IgD-negative memory B cell (primary cell): Measurements from ENCODE around the gene FKBP7. TPM values are rescaled to one million over a fixed set of nuclear protein-coding genes. Genes with fewer than 3 reads are reported as not detected.
"Not testable (repeated sequence)": the region's sequence is repeated elsewhere in the genome, so short reads cannot be mapped to it uniquely, and the experiment has no call there.

Experiments used
- H3K27ac Mint-ChIP-seq, 3 donors: one replicate each; pipeline ENCODE4 v1.8.0; 2020 to 2022; ENCODE audit warnings: mild to moderate bottlenecking in 3 of 3, mixed read lengths in 3 of 3, moderate library complexity in 1 of 3
- H3K27me3 Mint-ChIP-seq: one replicate; pipeline ENCODE4 v1.8.0; 2021; ENCODE audit warnings: mixed read lengths
- H3K36me3 Mint-ChIP-seq: one replicate; pipeline ENCODE4 v1.8.0; 2020; ENCODE audit warnings: mild to moderate bottlenecking, mixed read lengths
- H3K4me1 Mint-ChIP-seq, 3 donors: one replicate each; pipeline ENCODE4 v1.8.0; 2020 to 2022; ENCODE audit warnings: mixed read lengths in 3 of 3, mild to moderate bottlenecking in 1 of 3
- H3K4me3 Mint-ChIP-seq, 4 donors: one replicate each; pipeline ENCODE4 v1.8.0; 2020 to 2022; ENCODE audit warnings: mild to moderate bottlenecking in 4 of 4, mixed read lengths in 4 of 4, moderate library complexity in 3 of 4
- H3K9me3 Mint-ChIP-seq, 3 donors: one replicate each; pipeline ENCODE4 v1.8.0; 2020 to 2021; ENCODE audit warnings: mixed read lengths in 3 of 3, mild to moderate bottlenecking in 1 of 3
- polyA plus RNA-seq: library from polyadenylated mRNA; unstranded; fragments of 300-500 nt; fragmentation: Illumina TruSeq; gene quantifications from one replicate; pipeline ENCODE4 v1.2.3, GENCODE V29; 2021

FKBP7 gene, protein sequence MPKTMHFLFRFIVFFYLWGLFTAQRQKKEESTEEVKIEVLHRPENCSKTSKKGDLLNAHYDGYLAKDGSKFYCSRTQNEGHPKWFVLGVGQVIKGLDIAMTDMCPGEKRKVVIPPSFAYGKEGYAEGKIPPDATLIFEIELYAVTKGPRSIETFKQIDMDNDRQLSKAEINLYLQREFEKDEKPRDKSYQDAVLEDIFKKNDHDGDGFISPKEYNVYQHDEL
- 4.5 TPM for polyA plus RNA-seq

DNA sequence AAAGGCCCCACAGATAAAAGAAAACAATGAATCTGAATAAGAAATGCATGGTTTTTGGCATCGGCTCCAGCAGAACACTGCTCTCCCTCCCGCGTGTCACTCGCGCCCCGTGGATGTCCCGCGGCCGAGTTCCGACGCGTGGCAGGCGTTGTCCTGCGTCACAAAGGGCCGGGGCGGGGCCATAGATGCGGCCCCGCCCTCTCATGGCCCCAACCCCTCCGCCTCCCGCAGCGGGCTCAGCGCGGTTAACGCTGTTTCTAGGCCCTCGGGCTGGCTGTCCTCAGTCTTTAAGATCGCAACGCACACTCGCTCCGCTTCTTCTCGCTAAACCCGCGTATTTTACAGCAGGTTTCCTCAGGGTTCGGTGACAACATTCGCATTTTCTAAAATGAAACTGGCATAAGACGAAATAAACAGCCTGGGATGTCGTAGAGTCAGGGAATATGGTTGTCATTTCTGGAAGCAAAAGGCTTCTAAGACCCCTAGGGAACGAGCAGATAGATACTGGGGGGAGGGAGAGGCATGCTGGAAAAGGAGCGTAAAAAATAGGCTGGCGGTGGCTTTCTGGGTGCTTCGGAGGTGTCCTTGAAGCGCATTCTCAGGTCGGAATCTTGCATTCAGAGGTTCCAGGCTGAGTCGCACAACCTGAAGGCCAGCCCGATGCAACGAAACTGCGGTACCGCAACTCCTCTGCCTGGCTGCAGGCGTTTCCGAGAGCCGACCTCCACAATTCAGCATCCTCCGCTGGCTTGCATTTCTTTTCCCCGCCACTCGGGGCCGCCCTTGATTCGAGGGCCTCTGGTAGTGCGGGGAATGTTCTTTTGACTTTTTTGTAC lies at the start of gene FKBP7:
FKBP7 (minus strand) TSS at position 162 of the 836 bp plus-strand sequence; CDS start at position 61, 101 bp downstream.
- Mint-ChIP-seq H3K4me1 (peaks cover 31 to 40% (median 33%) of the 10 kb centered on the region in 3 donors), H3K9me3 (no peaks in the 10 kb centered on the region)

DNA sequence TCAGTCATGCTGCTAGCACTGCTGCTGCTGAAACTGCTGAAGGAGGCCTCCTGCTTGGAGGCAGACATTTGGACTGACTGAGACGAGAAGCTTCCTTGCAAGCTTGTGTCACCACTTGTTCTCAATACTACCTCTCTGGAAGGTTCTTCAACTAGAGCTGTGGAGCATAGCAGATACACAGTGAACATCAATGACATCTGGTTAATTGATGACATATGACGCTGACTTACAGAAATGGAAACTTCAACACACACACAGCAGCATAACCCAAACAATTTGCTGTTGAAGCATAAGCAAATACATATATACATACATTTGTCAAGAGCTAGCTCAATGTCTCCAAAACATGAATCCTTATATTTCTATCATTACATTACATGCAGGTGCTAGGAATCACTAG lies 49.2 kb upstream of the FKBP7 start:
- H3K4me1 Mint-ChIP-seq, result peaks cover 31 to 38% (median 37%) of the 10 kb centered on the region in 3 donors
- no peak overlapping the region for H3K4me3 Mint-ChIP-seq
- no peaks in the 10 kb centered on the region for H3K27me3 Mint-ChIP-seq

More for the DNA sequence above, at the start of gene FKBP7:
- no peaks in the 10 kb centered on the region for H3K36me3 Mint-ChIP-seq
- H3K4me3 Mint-ChIP-seq, result peak within 1 kb of the TSS; percentile 95 to 100 (median 98)
- peak within 1 kb of the TSS; percentile 96 to 99 (median 99) for H3K27ac Mint-ChIP-seq
- H3K27me3 Mint-ChIP-seq, result no peaks in the 10 kb centered on the region

DNA sequence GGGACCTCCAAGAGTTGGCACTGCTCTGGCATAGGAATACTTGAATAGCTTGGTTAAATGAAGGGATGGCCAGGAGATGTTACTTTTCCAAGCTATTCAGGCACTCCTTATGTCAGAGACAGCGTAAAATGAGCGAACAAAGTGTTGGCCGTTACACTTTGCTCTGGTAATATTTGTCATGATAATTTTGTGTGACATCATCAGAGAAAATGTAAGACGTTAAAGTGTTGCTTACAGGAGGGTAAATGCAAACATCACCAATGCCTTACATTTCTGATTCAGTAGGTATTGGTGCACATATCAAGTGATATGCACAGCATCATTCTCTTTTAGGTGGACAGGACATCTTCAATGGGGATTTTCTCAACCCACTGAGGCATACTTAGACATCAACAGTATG lies 47.9 kb upstream of the FKBP7 start:
- Mint-ChIP-seq H3K4me3 (peak overlapping the region in 1 of 4 donors; percentile 9), H3K4me1 (peaks cover 27 to 36% (median 35%) of the 10 kb centered on the region in 3 donors), H3K27me3 (no peaks in the 10 kb centered on the region), H3K9me3 (peaks cover 0 to 4% (median 0%) of the 10 kb centered on the region in 3 donors), H3K36me3 (peaks cover 9% of the 10 kb centered on the region), H3K27ac (peak overlapping the region in 1 of 3 donors; percentile 83)

More for the DNA sequence above, 49.2 kb upstream of the FKBP7 start:
- Mint-ChIP-seq H3K27ac (no peak overlapping the region), H3K9me3 (peaks cover 0 to 3% (median 0%) of the 10 kb centered on the region in 3 donors), H3K36me3 (peaks cover 6% of the 10 kb centered on the region)

DNA sequence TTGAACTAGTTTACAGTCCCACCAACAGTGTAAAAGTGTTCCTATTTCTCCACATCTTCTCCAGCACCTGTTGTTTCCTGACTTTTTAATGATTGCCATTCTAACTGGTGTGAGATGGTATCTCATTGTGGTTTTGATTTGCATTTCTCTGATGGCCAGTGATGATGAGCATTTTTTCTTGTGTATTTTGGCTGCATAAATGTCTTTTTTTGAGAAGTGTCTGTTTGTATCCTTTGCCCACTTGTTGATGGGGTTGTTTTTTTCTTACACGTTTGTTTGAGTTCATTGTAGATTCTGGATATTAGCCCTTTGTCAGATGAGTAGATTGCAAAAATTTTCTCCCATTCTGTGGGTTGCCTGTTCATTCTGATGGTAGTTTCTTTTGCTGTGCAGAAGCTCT lies 47.1 kb upstream of the FKBP7 start:
- H3K27me3 Mint-ChIP-seq, H3K27ac Mint-ChIP-seq, H3K4me3 Mint-ChIP-seq, H3K36me3 Mint-ChIP-seq, H3K9me3 Mint-ChIP-seq: not testable (repeated sequence)
- peaks cover 20 to 28% (median 27%) of the 10 kb centered on the region in 3 donors for H3K4me1 Mint-ChIP-seq

DNA sequence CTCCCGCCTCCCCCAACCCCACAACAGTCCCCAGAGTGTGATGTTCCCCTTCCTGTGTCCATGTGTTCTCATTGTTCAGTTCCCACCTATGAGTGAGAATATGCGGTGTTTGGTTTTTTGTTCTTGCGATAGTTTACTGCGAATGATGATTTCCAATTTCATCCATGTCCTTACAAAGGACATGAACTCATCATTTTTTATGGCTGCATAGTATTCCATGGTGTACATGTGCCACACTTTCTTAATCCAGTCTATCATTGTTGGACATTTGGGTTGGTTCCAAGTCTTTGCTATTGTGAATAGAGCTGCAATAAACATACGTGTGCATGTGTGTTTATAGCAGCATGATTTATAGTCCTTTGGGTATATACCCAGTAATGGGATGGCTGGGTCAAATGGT lies 46.6 kb upstream of the FKBP7 start:
- H3K36me3 Mint-ChIP-seq, H3K4me3 Mint-ChIP-seq, H3K9me3 Mint-ChIP-seq, H3K27ac Mint-ChIP-seq, H3K27me3 Mint-ChIP-seq: not testable (repeated sequence)
- H3K4me1 Mint-ChIP-seq, result peaks cover 17 to 25% (median 25%) of the 10 kb centered on the region in 3 donors

DNA sequence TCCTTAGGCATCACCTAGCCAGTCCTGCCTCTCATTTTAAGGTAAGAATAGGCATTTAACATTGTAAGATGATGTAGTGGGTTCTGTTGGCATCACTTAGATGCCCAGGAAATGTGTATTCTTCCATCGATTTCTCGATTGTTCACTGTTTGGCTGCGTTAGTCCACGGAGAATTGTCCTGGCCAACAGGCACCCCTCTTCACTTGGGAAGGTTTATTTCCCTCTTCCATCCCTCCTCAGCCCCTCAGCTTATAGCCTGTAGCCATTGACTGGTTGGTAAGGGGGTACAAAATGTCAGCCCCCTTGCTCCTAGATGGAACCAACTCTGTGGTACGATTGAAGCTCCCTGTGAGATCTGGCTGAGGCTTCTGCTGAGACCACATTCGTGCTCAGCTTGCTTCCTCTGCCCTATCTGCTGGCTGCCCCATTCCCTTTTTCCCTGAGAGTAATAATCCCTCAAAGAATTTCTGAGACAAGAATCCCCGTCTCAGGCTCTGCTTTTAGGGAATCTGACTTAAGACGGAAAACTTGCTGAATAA lies 45.3 kb upstream of the FKBP7 start:
- H3K27ac Mint-ChIP-seq, result peak overlapping the region; percentile 16 to 95 (median 89)
- peaks cover 7% of the 10 kb centered on the region for H3K36me3 Mint-ChIP-seq
- peaks cover 11 to 17% (median 16%) of the 10 kb centered on the region in 3 donors for H3K4me1 Mint-ChIP-seq
- peaks cover 0 to 4% (median 0%) of the 10 kb centered on the region in 3 donors for H3K9me3 Mint-ChIP-seq
- H3K4me3 Mint-ChIP-seq, result peak overlapping the region; percentile 87 to 98 (median 94)
- no peaks in the 10 kb centered on the region for H3K27me3 Mint-ChIP-seq

DNA sequence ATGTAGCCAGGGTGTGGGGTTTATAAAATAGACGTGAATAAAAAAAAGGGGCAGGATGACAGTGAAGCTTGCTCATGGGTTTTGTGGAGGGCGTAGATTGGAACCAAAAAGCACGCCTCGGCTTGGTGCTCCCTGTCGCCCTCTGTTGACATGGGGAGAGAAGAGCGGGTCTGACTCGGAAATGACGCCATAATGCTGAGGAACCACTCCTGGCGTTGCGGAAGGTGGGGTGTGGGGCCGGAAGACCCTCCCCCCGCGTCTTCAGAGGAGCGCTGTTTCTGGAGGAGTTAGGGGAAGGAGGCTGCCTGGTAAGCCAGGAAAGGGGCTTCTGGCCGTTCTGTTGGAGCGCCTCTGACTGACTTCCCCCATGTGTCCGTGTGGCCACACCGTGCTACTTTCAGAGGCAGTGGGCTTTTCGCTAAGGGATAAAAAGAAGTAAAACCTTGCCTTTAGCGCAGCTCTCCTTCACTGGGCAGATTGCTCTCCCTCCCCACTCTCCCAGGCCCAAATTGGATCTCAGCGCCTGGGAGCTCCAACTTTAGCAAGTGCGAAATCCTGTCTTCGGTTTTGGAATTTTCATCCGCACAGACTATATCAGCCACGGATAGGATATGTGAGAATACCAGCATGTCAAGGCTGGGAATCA lies 44.7 kb upstream of the FKBP7 start:
- peak overlapping the region; percentile 87 to 98 (median 94) for H3K4me3 Mint-ChIP-seq
- H3K27me3 Mint-ChIP-seq, result no peaks in the 10 kb centered on the region
- peaks cover 0 to 4% (median 0%) of the 10 kb centered on the region in 3 donors for H3K9me3 Mint-ChIP-seq
- H3K27ac Mint-ChIP-seq, result peak overlapping the region; percentile 16 to 95 (median 89)
- H3K36me3 Mint-ChIP-seq, result peaks cover 7% of the 10 kb centered on the region
- peaks cover 10 to 17% (median 13%) of the 10 kb centered on the region in 3 donors for H3K4me1 Mint-ChIP-seq

DNA sequence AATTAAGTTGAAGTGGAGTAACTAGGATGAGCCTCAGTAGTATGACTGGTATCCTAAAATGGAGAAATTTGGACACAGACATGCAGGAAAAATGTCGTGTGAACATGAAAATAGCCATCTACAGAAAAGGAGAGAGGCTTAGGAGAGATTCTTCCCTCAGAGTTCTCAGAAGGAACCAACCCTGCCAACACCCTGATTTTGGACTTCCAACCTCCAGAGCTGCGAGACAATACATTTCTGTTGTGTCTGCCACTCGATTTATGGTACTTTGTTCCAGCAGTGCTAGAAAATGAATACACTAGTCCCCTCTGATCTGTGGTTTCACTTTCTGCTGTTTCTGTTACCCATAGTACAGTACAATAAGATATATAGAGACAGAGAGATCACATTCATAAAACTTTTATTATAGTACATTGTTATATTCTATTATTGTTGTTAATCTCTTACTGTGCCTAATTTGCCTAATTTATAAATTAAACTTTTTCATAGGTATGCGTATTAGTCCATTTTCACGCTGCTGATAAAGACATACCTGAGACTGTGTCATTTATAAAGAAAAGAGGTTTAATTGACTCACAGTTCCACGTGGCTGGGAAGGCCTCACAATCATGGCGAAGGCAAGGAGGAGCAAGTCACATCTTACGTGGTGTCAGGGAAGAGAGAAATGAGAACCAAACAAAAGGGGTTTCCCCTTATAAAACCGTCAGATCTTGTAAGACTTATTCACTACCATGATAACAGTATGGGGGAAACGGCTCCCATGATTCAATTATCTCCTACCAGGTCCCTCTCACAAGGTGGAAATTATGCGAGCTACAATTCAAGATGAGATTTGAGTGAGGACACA lies 43.1 kb upstream of the FKBP7 start:
- Mint-ChIP-seq H3K27me3 (no peaks in the 10 kb centered on the region), H3K27ac (peak overlapping the region in 1 of 3 donors; percentile 18), H3K4me3 (peak overlapping the region in 2 of 4 donors; percentile 14 to 71), H3K36me3 (peaks cover 9% of the 10 kb centered on the region), H3K9me3 (peaks cover 0 to 4% (median 0%) of the 10 kb centered on the region in 3 donors), H3K4me1 (peaks cover 8 to 17% (median 11%) of the 10 kb centered on the region in 3 donors)

DNA sequence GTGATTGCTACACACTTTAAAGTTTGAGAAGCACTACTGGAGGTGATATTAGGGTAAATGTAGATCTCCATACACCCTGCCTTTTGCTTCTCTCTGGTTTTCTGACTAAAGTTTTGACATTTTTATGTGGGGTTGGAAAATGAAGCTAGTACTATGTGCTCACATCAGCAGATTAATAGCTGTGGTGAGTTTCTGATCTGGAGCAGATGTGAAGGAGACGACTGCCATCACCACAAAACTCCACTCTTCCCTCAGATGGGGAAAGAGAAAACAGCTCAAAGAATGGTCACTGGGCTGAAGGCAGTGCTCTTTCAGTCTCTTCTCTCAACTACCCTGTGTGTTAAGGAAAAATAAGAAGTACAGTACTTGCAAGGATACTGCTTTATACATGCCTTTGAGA lies 39.1 kb upstream of the FKBP7 start:
- Mint-ChIP-seq H3K36me3 (peaks cover 8% of the 10 kb centered on the region), H3K27ac (no peak overlapping the region), H3K4me3 (no peak overlapping the region), H3K27me3 (no peaks in the 10 kb centered on the region), H3K9me3 (no peaks in the 10 kb centered on the region), H3K4me1 (peaks cover 0 to 3% (median under 1%) of the 10 kb centered on the region in 3 donors)

DNA sequence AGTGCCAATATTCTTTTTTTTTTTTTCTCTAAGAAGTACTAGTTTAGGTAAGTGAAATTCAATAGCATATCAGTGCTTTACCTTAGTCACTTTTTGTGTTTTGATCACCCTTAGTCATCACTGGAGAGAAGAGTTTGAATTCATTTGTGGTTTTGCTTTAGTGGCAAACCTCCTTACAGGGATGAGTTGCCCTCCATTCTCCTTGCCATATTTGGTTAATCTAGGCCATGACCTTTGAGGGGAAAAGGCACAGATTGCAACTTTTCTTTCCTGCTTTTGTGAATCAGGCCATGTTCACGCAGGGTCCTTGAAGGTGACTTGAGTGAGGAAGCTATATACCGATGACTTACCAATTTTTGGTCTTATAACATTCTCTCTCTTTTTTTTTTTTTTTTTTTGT lies 36.3 kb upstream of the FKBP7 start:
- Mint-ChIP-seq H3K36me3 (peaks cover 8% of the 10 kb centered on the region), H3K9me3 (no peaks in the 10 kb centered on the region), H3K27me3 (no peaks in the 10 kb centered on the region), H3K4me3 (no peak overlapping the region), H3K4me1 (no peaks in the 10 kb centered on the region), H3K27ac (peak overlapping the region in 1 of 3 donors; percentile 35)

DNA sequence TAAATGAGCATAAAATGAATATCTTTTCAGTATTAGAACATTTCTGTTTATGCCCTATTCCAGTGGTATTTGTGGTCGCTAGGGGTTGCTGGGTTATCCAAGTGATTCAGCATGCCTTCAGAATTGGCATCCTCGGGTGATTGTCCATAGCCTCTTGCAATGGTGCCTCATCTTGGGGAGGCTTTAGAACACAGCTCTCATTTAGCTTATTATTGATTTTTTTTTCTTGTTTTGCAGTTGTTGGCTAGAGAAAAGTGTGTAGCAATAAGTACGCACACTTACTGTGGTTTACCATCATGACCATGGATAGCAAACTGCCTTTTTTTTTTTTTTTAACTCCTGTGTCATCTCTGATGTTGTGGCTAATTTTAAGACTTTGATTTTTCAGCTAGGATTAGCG lies 35.5 kb upstream of the FKBP7 start:
- Mint-ChIP-seq H3K27ac (peak overlapping the region in 1 of 3 donors; percentile 25), H3K27me3 (no peaks in the 10 kb centered on the region), H3K36me3 (peaks cover 8% of the 10 kb centered on the region), H3K9me3 (no peaks in the 10 kb centered on the region), H3K4me3 (no peak overlapping the region), H3K4me1 (no peaks in the 10 kb centered on the region)

DNA sequence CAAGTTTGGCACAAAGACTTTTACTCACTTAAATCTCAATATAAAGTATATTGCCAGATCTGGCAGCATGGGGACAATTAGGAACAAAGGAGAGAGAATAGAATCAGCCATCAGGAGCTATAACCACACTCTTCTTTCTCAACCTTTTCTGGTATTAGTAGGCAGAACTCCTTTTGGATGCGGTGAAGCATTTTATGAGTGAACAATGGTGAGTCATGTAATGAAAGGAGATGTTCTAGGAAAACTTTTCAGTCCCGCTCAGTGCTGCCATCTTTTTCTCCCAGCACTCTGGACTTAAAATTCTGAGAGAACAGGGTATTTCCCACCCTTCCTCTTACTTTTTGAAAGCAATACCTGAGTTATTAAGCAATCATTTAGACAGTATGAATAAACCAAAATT lies 34.1 kb upstream of the FKBP7 start:
- H3K36me3 Mint-ChIP-seq, result peaks cover 5% of the 10 kb centered on the region
- no peaks in the 10 kb centered on the region for H3K27me3 Mint-ChIP-seq
- H3K4me1 Mint-ChIP-seq, result no peaks in the 10 kb centered on the region
- no peak overlapping the region for H3K4me3 Mint-ChIP-seq
- no peaks in the 10 kb centered on the region for H3K9me3 Mint-ChIP-seq
- no peak overlapping the region for H3K27ac Mint-ChIP-seq

DNA sequence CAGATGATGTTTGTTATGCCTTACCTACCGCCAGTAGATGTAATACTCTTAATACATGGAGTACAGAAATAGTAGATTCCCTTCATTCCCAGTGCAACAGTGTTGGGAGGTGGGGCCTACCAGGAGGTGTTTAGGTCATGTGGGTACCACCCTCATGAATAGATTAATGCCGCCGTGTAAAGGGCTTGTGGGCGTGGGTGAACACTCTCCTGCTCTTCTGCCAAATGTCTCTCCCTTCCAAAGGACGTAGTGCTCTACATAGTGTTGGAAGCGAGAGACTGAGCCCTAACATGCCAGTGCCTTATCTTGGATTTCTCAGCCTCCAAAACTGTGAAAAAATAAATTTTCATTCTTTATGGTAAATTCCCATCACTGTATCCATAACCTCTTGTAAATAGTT lies 32.0 kb upstream of the FKBP7 start:
- H3K27ac Mint-ChIP-seq, result no peak overlapping the region
- H3K9me3 Mint-ChIP-seq, result no peaks in the 10 kb centered on the region
- no peaks in the 10 kb centered on the region for H3K4me1 Mint-ChIP-seq
- no peak overlapping the region for H3K4me3 Mint-ChIP-seq
- H3K36me3 Mint-ChIP-seq, result peaks cover 5% of the 10 kb centered on the region
- no peaks in the 10 kb centered on the region for H3K27me3 Mint-ChIP-seq

DNA sequence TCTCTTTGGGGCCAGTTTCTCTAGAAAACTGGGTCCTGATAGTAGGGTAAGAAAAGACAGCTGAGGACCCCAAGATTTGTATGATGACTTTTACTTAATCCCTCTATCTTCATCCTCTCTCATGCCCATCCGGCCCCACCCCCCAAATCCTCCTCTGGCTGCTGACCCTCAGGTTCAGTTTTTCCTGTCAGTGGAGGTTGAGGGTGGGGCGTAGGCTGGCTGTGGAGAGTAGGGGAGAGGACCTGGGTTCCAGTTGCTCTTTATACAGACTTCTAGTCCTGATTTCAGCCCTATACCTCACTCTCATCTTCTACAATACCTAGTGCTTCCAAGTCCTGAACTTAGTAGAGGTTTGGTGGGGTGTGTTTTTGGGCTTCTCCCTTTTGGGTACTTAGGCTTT lies 30.2 kb upstream of the FKBP7 start:
- H3K27ac Mint-ChIP-seq, result no peak overlapping the region
- no peaks in the 10 kb centered on the region for H3K9me3 Mint-ChIP-seq
- no peaks in the 10 kb centered on the region for H3K4me1 Mint-ChIP-seq
- no peak overlapping the region for H3K4me3 Mint-ChIP-seq
- H3K27me3 Mint-ChIP-seq, result no peaks in the 10 kb centered on the region
- H3K36me3 Mint-ChIP-seq, result peaks cover 5% of the 10 kb centered on the region
